ENCODE data around the gene RAB34.

Gene RAB34

DNA sequence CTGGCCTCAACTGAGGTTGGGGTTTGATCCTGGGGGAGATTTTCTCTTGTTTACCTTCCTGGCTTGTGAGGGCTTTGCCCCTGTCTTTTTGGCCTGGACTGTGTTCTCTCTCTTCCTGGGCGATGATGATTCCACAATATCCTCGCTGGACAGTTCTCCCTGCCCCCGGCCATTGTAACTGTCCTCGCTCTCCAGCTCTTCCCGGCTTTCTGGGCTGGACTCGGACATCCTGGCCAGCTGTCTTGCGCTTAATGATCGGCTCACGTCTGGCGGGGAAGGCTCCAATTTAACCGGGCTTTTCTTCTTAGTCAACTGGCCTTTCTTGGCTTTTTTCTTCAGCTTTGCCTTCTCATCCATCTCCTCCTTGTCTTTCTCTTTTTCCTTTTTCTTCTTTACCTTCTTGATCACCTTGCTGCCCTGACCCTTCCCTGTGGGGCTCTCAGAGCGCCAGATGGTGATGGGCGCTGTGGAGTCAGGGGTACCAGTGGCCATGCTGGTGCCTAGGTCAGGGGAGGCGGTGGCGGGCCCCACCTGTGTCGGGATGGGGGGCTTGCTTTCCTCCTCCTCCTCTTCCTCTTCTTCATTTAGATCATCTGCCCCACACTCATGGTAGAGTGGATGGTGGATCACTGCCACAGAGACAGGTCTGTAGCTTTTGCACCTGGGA lies 14.0 kb downstream of the RAB34 start:
- H4K20me1 ChIP-seq (ENCODE audit: insufficient read depth, low read length, poor library complexity, severe bottlenecking): no peaks in the 10 kb centered on the region
- H3K4me2 ChIP-seq (ENCODE audit: low read depth, low read length, poor library complexity, severe bottlenecking): no peak overlapping the region
- no peaks in the 10 kb centered on the region for H3K27me3 ChIP-seq (ENCODE audit: insufficient read depth, low read length, poor library complexity, severe bottlenecking)
- TF ChIP-seq, protein P1, sequence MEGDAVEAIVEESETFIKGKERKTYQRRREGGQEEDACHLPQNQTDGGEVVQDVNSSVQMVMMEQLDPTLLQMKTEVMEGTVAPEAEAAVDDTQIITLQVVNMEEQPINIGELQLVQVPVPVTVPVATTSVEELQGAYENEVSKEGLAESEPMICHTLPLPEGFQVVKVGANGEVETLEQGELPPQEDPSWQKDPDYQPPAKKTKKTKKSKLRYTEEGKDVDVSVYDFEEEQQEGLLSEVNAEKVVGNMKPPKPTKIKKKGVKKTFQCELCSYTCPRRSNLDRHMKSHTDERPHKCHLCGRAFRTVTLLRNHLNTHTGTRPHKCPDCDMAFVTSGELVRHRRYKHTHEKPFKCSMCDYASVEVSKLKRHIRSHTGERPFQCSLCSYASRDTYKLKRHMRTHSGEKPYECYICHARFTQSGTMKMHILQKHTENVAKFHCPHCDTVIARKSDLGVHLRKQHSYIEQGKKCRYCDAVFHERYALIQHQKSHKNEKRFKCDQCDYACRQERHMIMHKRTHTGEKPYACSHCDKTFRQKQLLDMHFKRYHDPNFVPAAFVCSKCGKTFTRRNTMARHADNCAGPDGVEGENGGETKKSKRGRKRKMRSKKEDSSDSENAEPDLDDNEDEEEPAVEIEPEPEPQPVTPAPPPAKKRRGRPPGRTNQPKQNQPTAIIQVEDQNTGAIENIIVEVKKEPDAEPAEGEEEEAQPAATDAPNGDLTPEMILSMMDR (conservative IDR thresholded peaks at IDR 0.05; ENCODE audit: low read length): no peak
- TF ChIP-seq EZH2phosphoT487 (IDR thresholded peaks at IDR 0.05; ENCODE audit: borderline replicate concordance): no peak
- H3K36me3 ChIP-seq (ENCODE audit: insufficient read depth, low read length): peaks cover 53% of the 10 kb centered on the region; the same call in 1 of the 2 replicates
- no peaks in the 10 kb centered on the region for H3F3A ChIP-seq (ENCODE audit: low read depth)
- no peak overlapping the region for H3K9ac ChIP-seq (ENCODE audit: low read depth, low read length, poor library complexity, severe bottlenecking)
- no peaks in the 10 kb centered on the region for H3K9me2 ChIP-seq (replicated peaks; ENCODE audit: low read depth, low read length)
- H3K79me2 ChIP-seq (ENCODE audit: insufficient read depth, low read length): no peaks in the 10 kb centered on the region
- H3K4me3 ChIP-seq (ENCODE audit: low read length, poor library complexity, severe bottlenecking): no peak overlapping the region
- no peaks in the 10 kb centered on the region for H3K4me1 ChIP-seq (ENCODE audit: insufficient read depth, low read length, poor library complexity, severe bottlenecking)
- no peak overlapping the region for H2AFZ ChIP-seq (ENCODE audit: low read length)
- no peaks in the 10 kb centered on the region for H3K9me3 ChIP-seq (ENCODE audit: insufficient read depth, low read depth, low read length)

DNA sequence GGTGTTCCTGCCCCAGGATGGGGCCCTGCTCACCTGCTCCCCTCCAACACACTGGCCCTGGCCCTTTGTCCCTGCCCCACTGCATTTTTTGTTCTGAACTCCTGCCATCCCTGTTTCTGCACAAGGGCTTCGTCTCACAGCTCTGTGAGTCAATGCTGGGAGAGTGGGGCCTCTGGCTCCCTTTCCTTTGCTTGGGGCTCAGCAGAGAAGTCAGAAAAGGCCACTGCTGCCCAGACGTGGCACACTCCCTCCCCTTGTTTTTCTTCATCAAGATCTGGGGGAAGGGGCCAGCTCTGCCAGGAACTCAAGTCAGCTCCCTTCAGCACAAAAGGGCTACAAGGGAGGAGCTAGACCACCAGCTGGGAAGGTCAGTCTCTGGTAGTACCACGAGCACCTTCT lies 14.9 kb downstream of the RAB34 start:
- peaks cover 62% of the 10 kb centered on the region; the same call in 1 of the 2 replicates for H3K36me3 ChIP-seq (ENCODE audit: insufficient read depth, low read length)
- H3K79me2 ChIP-seq (ENCODE audit: insufficient read depth, low read length): no peaks in the 10 kb centered on the region
- H3K4me2 ChIP-seq (ENCODE audit: low read depth, low read length, poor library complexity, severe bottlenecking): no peak overlapping the region
- H3F3A ChIP-seq (ENCODE audit: low read depth): no peaks in the 10 kb centered on the region
- H3K4me3 ChIP-seq (ENCODE audit: low read length, poor library complexity, severe bottlenecking): no peak overlapping the region
- no peaks in the 10 kb centered on the region for H3K27me3 ChIP-seq (ENCODE audit: insufficient read depth, low read length, poor library complexity, severe bottlenecking)
- no peaks in the 10 kb centered on the region for H3K9me2 ChIP-seq (replicated peaks; ENCODE audit: low read depth, low read length)
- no peaks in the 10 kb centered on the region for H3K9me3 ChIP-seq (ENCODE audit: insufficient read depth, low read depth, low read length)
- no peak for TF ChIP-seq EZH2phosphoT487 (IDR thresholded peaks at IDR 0.05; ENCODE audit: borderline replicate concordance)
- TF ChIP-seq, protein P1 (conservative IDR thresholded peaks at IDR 0.05; ENCODE audit: low read length): no peak
- no peaks in the 10 kb centered on the region for H4K20me1 ChIP-seq (ENCODE audit: insufficient read depth, low read length, poor library complexity, severe bottlenecking)
- H3K4me1 ChIP-seq (ENCODE audit: insufficient read depth, low read length, poor library complexity, severe bottlenecking): no peaks in the 10 kb centered on the region
- H3K9ac ChIP-seq (ENCODE audit: low read depth, low read length, poor library complexity, severe bottlenecking): no peak overlapping the region
- no peak overlapping the region for H2AFZ ChIP-seq (ENCODE audit: low read length)

DNA sequence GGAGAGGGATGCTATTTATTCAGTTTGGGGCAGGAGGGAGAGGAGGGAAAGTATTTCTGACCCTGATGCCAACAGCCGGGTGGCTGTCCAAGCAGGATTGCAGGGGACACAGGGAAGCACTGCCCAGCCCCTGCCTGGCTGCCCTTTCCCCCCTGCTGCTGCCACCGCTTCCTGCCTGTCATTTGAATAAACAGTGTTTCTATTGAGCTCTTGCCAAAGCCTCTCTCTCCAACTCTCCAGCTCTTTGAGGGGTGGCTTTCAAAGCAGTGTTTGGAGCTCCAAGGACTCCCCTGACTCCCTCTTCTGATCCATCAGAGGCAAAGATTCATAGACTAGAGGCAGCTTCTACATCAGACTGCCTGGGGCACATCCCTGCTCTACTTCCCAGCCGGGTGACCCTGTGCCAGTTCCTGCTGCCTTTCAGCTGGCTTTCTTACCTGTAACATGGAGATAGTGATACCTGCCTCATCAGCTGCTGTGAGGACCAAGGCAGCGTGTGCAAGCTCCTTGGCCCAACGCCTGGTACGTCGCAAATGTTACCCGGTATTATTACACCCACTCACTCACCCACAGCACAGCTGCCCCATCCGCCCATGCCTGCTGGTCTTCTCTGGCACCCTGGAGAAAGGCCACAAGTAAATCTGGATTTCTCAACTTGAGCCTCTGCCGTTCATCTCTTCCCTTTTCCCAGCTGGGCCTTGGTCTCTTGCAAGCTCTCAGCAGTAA lies 15.5 kb downstream of the RAB34 start:
- no peak overlapping the region for H3K9ac ChIP-seq (ENCODE audit: low read depth, low read length, poor library complexity, severe bottlenecking)
- no peaks in the 10 kb centered on the region for H4K20me1 ChIP-seq (ENCODE audit: insufficient read depth, low read length, poor library complexity, severe bottlenecking)
- peaks cover 68% of the 10 kb centered on the region; the same call in 1 of the 2 replicates for H3K36me3 ChIP-seq (ENCODE audit: insufficient read depth, low read length)

More for the DNA sequence above, 15.5 kb downstream of the RAB34 start:
- no peak overlapping the region for H3K4me2 ChIP-seq (ENCODE audit: low read depth, low read length, poor library complexity, severe bottlenecking)
- TF ChIP-seq EZH2phosphoT487 (IDR thresholded peaks at IDR 0.05; ENCODE audit: borderline replicate concordance): no peak
- TF ChIP-seq, protein P1 (conservative IDR thresholded peaks at IDR 0.05; ENCODE audit: low read length): no peak
- no peak overlapping the region for H3K4me3 ChIP-seq (ENCODE audit: low read length, poor library complexity, severe bottlenecking)
- no peaks in the 10 kb centered on the region for H3K27me3 ChIP-seq (ENCODE audit: insufficient read depth, low read length, poor library complexity, severe bottlenecking)
- H3K79me2 ChIP-seq (ENCODE audit: insufficient read depth, low read length): no peaks in the 10 kb centered on the region
- H3K9me2 ChIP-seq (replicated peaks; ENCODE audit: low read depth, low read length): no peaks in the 10 kb centered on the region
- no peaks in the 10 kb centered on the region for H3K9me3 ChIP-seq (ENCODE audit: insufficient read depth, low read depth, low read length)
- H3K4me1 ChIP-seq (ENCODE audit: insufficient read depth, low read length, poor library complexity, severe bottlenecking): no peaks in the 10 kb centered on the region
- no peak overlapping the region for H2AFZ ChIP-seq (ENCODE audit: low read length)
- H3F3A ChIP-seq (ENCODE audit: low read depth): no peaks in the 10 kb centered on the region
